GM10847 (cell line): ENCODE results near the gene DLG2.

Experiments
- POLR2A ChIP-seq: IDR thresholded peaks from 2 replicates; pipeline ENCODE4 v1.6.1; 2011; ENCODE audit not compliant: insufficient read length; ENCODE audit errors: extremely low read depth

Gene DLG2

DNA sequence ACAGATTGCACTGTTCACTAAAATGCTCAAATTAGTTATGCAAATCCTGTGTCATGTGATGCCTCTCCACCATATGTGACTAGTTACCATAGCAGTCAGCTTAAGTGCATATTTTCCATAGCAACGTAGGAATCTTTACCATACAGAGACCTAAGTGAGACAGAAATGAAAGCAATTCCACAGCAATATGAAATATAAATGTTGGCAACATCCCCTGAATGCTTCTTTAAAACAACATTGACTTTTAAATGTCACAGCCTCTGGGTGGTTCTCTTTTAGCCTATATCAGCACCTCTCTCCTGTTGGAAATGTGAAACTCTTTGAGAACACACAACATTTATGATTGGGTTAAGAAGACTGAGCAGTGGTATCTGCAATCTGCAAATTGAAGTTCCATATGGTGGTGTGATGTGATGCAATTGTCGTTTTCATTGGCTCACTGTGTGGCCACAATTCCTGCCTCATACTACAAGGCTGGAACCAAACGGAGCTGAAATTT lies 814.6 kb downstream of the DLG2 start:
- no peak for TF ChIP-seq POLR2A

- no peak for TF ChIP-seq POLR2A
Observed at GRCh38 chr11:84806354-84806753, 820.8 kb downstream of the DLG2 start.

GRCh38 chr11:84804041-84804440 lies 823.1 kb downstream of the DLG2 start:
- TF ChIP-seq POLR2A, result no peak

DNA sequence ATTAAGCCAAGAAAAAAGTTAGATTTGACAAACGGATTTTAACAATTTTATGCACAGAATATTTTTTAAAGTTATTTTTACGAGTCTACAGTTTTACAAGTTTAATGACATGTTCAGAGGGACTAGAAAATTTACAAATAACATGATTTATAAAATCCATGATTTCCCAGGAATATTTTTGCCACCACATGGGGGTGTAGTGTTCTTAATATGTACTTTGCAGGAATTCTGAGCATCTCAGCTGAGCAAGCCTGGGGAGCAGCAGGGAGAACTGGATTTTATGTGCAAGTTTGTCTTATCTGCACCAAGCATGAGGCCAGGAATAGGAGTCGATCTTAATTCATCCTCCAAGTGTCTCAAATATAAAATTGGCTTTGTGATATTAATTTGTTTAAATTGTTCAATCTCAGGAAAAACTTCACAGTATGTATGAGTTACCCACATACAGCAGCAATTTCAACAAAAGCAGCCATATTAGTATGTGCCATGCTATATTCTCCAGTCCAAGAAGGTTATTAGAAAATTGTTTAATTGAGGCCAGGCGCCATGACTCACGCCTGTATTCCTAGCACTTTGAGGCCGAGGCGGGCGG lies 826.3 kb downstream of the DLG2 start:
- no peak for TF ChIP-seq POLR2A

DNA sequence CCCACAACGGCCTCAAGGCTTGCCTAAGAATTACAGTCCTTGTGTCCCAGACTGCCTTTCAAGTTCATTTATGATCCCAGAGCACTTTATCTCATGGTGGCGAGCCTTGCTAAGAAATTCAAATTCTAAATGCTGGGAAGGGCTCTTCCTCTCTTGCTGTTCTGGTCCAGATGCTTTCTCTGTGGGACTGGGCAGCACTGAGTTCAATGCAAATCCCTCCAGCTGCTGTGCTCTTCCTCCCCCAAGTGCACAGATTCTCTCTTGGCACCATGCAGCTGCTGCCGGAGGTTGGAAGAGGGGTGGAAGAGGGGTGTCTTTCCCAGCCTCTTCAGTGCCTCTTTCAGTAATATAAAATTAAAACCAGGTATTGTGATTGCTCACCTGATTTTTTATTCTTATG lies 828.0 kb downstream of the DLG2 start:
- no peak for TF ChIP-seq POLR2A

DNA sequence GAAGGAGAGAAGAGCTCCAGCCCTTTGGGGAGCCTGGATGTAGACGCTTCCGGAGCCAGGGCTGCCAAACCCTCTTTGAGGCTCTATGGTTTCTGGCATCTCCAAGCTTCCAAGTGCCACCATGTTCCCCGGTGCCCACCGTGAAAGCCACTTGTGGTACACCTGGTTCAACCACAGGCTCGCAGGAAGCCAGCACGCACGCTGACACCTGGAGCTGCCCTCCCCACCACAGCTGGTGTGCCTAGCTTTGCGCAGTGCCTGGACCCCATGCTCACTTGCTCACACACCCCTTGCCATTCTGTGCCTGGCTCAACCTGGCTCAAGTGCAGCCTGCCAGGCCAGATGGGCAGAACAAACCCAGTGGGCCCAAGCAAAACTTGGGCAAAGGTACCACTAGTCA lies 831.4 kb downstream of the DLG2 start:
- no peak for TF ChIP-seq POLR2A

- TF ChIP-seq POLR2A, result no peak
Observed at GRCh38 chr11:84794663-84795443, 832.3 kb downstream of the DLG2 start.

DNA sequence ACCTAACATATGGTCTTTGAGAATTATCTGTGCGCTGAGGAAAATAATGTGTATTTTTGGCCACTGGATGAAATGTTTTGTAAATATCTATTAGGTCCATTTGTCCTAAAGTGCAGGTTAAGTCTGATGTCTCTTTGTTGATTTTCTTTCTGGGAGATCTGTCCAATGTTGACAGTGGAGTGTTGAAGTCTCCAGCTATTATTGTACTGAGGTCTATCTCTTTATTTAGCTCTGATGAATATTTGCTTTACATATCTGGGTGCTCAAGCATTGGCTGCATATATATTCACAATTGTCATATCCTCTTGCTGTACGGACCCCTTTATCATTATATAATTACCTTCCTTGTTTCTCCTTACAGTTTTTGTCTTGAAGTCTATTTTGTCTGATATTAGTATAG lies 833.8 kb downstream of the DLG2 start:
- TF ChIP-seq POLR2A, result no peak

GRCh38 chr11:84790849-84791427 lies 836.2 kb downstream of the DLG2 start:
- TF ChIP-seq POLR2A, result no peak

- no peak for TF ChIP-seq POLR2A
Observed at GRCh38 chr11:84788220-84788619, 838.9 kb downstream of the DLG2 start.

DNA sequence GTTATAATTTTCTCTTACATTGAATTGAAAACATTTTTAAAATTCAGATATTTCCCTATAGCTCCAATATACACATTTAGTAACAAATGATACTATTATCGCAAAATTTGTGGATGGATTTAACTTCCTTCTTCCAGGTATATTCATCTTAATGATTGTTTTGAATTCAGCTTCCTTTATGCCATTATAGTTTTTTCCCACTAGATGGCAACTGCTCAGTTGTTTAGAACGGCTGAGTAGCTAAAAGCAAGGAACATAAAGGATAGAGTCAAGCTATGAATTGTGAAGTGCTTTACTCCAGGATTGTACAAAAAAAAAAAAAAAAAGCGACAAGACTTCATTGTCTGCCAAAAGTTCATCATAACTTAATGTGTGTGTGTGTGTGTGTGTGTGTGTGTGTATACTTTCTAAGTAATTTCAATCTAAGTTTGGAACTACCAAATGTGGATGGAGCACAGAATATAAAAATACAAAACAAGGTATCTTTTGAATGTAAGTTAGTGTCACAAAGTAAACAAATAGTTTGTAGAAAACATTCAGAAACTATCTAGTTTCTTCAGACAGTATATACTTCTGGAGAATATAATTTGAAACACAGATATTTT lies 846.4 kb downstream of the DLG2 start:
- no peak for TF ChIP-seq POLR2A

DNA sequence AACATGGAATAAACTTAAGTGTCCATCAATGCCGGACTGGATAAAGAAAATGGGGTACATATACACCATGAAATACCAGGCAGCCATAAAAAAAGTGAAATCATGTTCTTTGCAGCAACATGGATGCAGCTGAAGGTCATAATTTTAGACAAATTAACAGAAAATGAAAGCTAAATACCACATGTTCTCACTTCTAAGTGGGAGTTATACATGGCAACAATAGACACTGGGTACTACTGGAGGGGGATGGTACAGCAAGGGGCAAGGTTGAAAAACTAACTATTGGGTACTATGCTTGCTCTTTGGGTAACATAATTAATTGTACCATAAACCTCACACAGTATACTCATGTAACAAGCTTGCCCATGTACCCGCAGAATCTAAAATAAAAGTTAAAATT lies 851.6 kb downstream of the DLG2 start:
- no peak for TF ChIP-seq POLR2A

GRCh38 chr11:84763931-84764330 lies 863.2 kb downstream of the DLG2 start:
- TF ChIP-seq POLR2A, result no peak

DNA sequence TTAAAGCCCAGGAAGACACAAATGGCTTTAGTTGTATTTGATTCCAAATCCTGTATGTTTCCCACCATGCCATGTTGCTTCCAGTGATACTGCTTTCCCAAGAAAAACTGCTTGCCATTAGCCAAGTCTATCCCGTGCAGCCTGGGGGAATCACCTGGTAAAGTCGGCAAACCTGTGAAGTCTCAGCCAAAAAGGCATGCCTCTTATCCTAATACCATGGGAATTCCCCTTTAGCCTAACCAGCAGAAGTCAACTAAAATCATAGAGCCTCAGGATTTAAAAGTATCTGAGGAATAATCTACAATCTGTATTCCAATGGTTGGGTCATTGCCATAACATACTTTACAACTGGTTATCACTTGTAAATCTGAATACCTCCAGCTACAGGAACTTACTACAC lies 869.4 kb downstream of the DLG2 start:
- TF ChIP-seq POLR2A, result no peak

- TF ChIP-seq POLR2A, result no peak
Observed at GRCh38 chr11:84751371-84751770, 875.8 kb downstream of the DLG2 start.

- TF ChIP-seq POLR2A, result no peak
Observed at GRCh38 chr11:84747871-84748270, 879.3 kb downstream of the DLG2 start.

GRCh38 chr11:84740050-84740449 lies 887.1 kb downstream of the DLG2 start:
- no peak for TF ChIP-seq POLR2A

DNA sequence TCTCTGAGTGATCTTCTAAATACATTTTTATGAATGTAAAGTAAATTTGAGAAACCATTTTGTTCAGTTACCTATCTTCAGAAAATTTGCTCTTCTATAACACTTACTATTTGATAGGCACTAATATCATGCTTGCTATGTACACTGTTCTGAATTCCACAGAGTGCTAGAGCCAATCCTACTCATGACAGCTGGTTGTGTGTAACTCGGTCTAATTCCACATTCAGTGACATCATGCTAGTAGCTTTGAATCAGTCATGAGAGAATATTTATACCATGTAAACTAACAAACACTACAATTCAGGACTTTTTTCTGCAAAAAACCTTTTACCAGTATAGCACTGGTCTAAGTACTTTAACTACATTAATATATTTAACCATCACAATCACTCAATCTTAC lies 902.9 kb downstream of the DLG2 start:
- no peak for TF ChIP-seq POLR2A
